SK-N-SH treated with all-trans-retinoic acid at 6 μM for 48 hours (cell line): ENCODE measurements around the gene CTPS2.

Experiments
- CREB5 ChIP-seq: fragments of 250-450 bp; sonication (Bioruptor Pico); IDR thresholded peaks from 2 replicates; pipeline ENCODE4 v1.5.1; 2020; ENCODE audit warnings: low read depth, mild to moderate bottlenecking, moderate library complexity
- GLIS3 ChIP-seq: fragments of 250-450 bp; sonication (Bioruptor Pico); IDR thresholded peaks from 2 replicates; pipeline ENCODE4 v1.5.0; 2020; ENCODE audit warnings: mild to moderate bottlenecking, moderate library complexity
- PATZ1 ChIP-seq: fragments of 250-450 bp; sonication (Bioruptor Pico); IDR thresholded peaks from 2 replicates; pipeline ENCODE4 v1.8.0; 2020; ENCODE audit warnings: mild to moderate bottlenecking, moderate library complexity, borderline replicate concordance
- ZFP30 ChIP-seq: fragments of 450-650 bp; formaldehyde crosslinking; IDR thresholded peaks from 2 replicates; pipeline ENCODE4 v1.5.0; 2022; ENCODE audit warnings: mild to moderate bottlenecking, moderate library complexity

DNA sequence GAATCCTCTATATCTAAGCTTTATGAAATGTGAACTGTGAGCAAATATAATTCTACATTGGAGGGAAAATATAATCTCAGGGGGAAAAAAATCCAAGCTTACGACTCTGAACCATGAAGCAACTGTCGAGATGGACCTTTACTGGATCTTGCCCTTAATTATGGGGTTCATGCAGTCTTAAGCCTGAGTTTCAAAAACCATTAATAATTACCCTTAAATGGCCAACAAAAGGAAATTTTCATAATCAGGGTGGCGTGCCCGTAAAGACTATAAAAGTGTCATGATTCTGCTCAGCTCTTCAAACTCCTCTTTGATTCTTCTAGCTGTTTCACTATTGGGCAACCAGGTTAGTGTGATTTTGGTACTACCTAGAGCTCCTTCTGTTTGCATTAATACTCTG is 62.6 kb downstream of the CTPS2 start, which contains the start of gene S100G:
- no peak for TF ChIP-seq CREB5 (CRISPR knock-in tag)
- no peak for TF ChIP-seq PATZ1
- no peak for TF ChIP-seq ZFP30 (CRISPR knock-in tag)
- TF ChIP-seq GLIS3: no peak
